Tibial artery (tissue), 4 donors: ENCODE measurements around the gene TRPC6.

Experiments
- DNase-seq, 2 donors: peaks; one replicate each; pipeline ENCODE4 v3.0.0-alpha.2; 2019
- H3K27ac ChIP-seq, 2 donors: fragments of 200-600 bp; sonication (generic) in 1 of 2; 1 replicate in 1 of 2; 2 replicates in 1 of 2; pipeline ENCODE4 v1.5.1; 2018 to 2019; ENCODE audit warnings: mild to moderate bottlenecking in 1 of 2
- H3K27me3 ChIP-seq, 2 donors: fragments of 200-600 bp; sonication (generic) in 1 of 2; one replicate each; pipeline versions ENCODE4 v1.5.1 to v1.6.0; 2016 to 2019
- H3K36me3 ChIP-seq, 3 donors: fragments of 200-600 bp; sonication (generic) in 2 of 3; one replicate each; pipeline ENCODE4 v1.5.1; 2016 to 2019; ENCODE audit warnings: mild to moderate bottlenecking in 2 of 3
- H3K4me1 ChIP-seq, 4 donors: fragments of 200-600 bp; sonication (generic) in 2 of 4; 1 replicate in 3 of 4; 2 replicates in 1 of 4; pipeline ENCODE4 v1.5.1; 2016 to 2019
- H3K4me3 ChIP-seq, 2 donors: fragments of 200-600 bp; sonication (generic) in 1 of 2; 1 replicate in 1 of 2; 2 replicates in 1 of 2; pipeline ENCODE4 v1.5.1; 2018 to 2019; ENCODE audit warnings: mild to moderate bottlenecking in 2 of 2
- H3K9me3 ChIP-seq, 3 donors: fragments of 200-600 bp; sonication (generic) in 1 of 3; one replicate each; pipeline ENCODE4 v1.5.1; 2016 to 2019
- CTCF ChIP-seq, 2 experiments: fragments of 200-600 bp in 1 of 2; fragments of 450-650 bp in 1 of 2; IDR thresholded peaks; one replicate each; pipeline ENCODE4 v1.5.1; 2017 to 2019; ENCODE audit warnings: antibody characterized with exemption in 2 of 2, mild to moderate bottlenecking in 1 of 2, moderate library complexity in 1 of 2
- intact Hi-C: fragments of 100-400 bp; cut with DNase I; formaldehyde crosslinking; loops from one replicate; pipeline ENCODE4 v1.15.0; 2023; ENCODE audit warnings: low total_unique reads

The TRPC6 gene

GRCh38 chr11:101509922-101510321, 73.9 kb downstream of the TRPC6 start:
- Histone ChIP-seq H3K4me1 (no peaks in the 10 kb centered on the region), H3K27ac (no peak overlapping the region), H3K9me3 (no peaks in the 10 kb centered on the region), H3K36me3 (no peaks in the 10 kb centered on the region), H3K27me3 (no peaks in the 10 kb centered on the region), H3K4me3 (no peak overlapping the region)
- no peak for DNase-seq
- TF ChIP-seq CTCF (IDR thresholded peaks at IDR 0.05), result no peak
- intact Hi-C loops, result no loop called here

- DNase-seq, result no peak
- H3K27ac ChIP-seq, result no peak overlapping the region
- no peaks in the 10 kb centered on the region for H3K36me3 ChIP-seq
- H3K27me3 ChIP-seq, result no peaks in the 10 kb centered on the region
- TF ChIP-seq CTCF (IDR thresholded peaks at IDR 0.05), result no peak
- intact Hi-C loops, result no loop called here
- no peaks in the 10 kb centered on the region for H3K9me3 ChIP-seq
- no peak overlapping the region for H3K4me3 ChIP-seq
- H3K4me1 ChIP-seq, result no peaks in the 10 kb centered on the region
These were observed 75.4 kb downstream of the TRPC6 start for GRCh38 chr11:101508370-101508769.

GRCh38 chr11:101498891-101499290, 84.9 kb downstream of the TRPC6 start:
- Histone ChIP-seq H3K27me3 (no peaks in the 10 kb centered on the region), H3K9me3 (no peaks in the 10 kb centered on the region), H3K36me3 (no peaks in the 10 kb centered on the region), H3K4me3 (no peak overlapping the region), H3K4me1 (peaks cover 0 to 12% (median 1%) of the 10 kb centered on the region in 4 donors), H3K27ac (no peak overlapping the region)
- no peak for DNase-seq
- no peak for TF ChIP-seq CTCF (IDR thresholded peaks at IDR 0.05)
- intact Hi-C loops, result no loop called here

- no peaks in the 10 kb centered on the region for H3K27me3 ChIP-seq
- no peak for TF ChIP-seq CTCF (IDR thresholded peaks at IDR 0.05)
- H3K9me3 ChIP-seq, result no peaks in the 10 kb centered on the region
- no peak for DNase-seq
- H3K4me1 ChIP-seq, result peaks cover 0 to 12% (median 1%) of the 10 kb centered on the region in 4 donors
- no peak overlapping the region for H3K27ac ChIP-seq
- intact Hi-C loops, result no loop called here
- no peaks in the 10 kb centered on the region for H3K36me3 ChIP-seq
- H3K4me3 ChIP-seq, result no peak overlapping the region
These were observed 86.5 kb downstream of the TRPC6 start for GRCh38 chr11:101497291-101497690.

GRCh38 chr11:101487775-101488174, 96.0 kb downstream of the TRPC6 start:
- Histone ChIP-seq H3K9me3 (no peaks in the 10 kb centered on the region), H3K4me1 (no peaks in the 10 kb centered on the region), H3K4me3 (no peak overlapping the region), H3K27ac (no peak overlapping the region), H3K36me3 (no peaks in the 10 kb centered on the region), H3K27me3 (no peaks in the 10 kb centered on the region)
- intact Hi-C loops, result no loop called here
- no peak for TF ChIP-seq CTCF (IDR thresholded peaks at IDR 0.05)
- no peak for DNase-seq

- no peaks in the 10 kb centered on the region for H3K9me3 ChIP-seq
- intact Hi-C loops, result no loop called here
- no peaks in the 10 kb centered on the region for H3K27me3 ChIP-seq
- H3K4me3 ChIP-seq, result no peak overlapping the region
- H3K4me1 ChIP-seq, result no peaks in the 10 kb centered on the region
- no peaks in the 10 kb centered on the region for H3K36me3 ChIP-seq
- TF ChIP-seq CTCF (IDR thresholded peaks at IDR 0.05), result no peak
- no peak overlapping the region for H3K27ac ChIP-seq
- DNase-seq, result no peak
These were observed 101.2 kb downstream of the TRPC6 start for GRCh38 chr11:101482556-101483124.
